ENCODE results near the gene PRELP. TPM values are rescaled to one million over a fixed set of nuclear protein-coding genes. Genes with fewer than 3 reads are reported as not detected.

The PRELP gene
- total and polyA plus RNA-seq, 11 donors = 3.6 to 61.9 (median 13.6) TPM

- Histone ChIP-seq H3K9me3 (no peaks in the 10 kb centered on the region), H3K4me3 (peak overlapping the region in 9 of 12 donors; percentile 36 to 72 (median 51)), H3K4me1 (peaks cover 0 to 35% (median 15%) of the 10 kb centered on the region in 12 donors), H3K27ac (peak overlapping the region in 11 of 12 donors; percentile 5 to 89 (median 74)), H3K27me3 (no peaks in the 10 kb centered on the region), H3K36me3 (peaks cover 0 to 1% (median 0%) of the 10 kb centered on the region in 9 donors)
- intact Hi-C loops (cut with DNase I) = loop anchor here in 1 of 10 donors (10.0 kb wide), 1 partner anchor 113 kb away; no protein-coding TSS in a partner anchor
- ATAC-seq = no peak
- WGBS, 4 donors = 62 to 88% (median 84%) methylated on average over 3 of the region's 3 CpGs
- TF ChIP-seq CTCF (IDR thresholded peaks at IDR 0.05) = no peak
- TF ChIP-seq POLR2A (IDR thresholded peaks at IDR 0.05) = no peak
- no peak for DNase-seq
Observed at GRCh38 chr1:203478231-203478630, 2.6 kb downstream of the PRELP start.

DNA sequence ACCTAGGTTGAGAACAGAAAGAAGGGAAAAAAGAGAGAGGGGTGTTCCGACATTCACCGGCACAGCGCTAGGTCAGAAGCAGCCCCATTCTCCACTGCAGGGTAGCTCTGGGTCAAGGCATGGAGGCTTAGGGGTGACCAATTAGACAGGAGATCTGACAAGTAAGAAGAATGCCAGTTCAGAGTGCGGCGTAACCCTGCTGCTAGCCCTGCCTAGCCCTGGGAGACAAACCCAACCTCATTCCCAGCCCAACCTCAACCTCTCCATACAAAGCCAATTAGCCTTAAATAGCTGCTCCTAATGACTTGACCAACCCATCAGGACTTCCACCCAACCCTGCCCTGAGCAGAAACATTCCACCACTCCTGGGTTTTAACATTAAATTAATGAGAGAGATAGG lies 3.4 kb downstream of the PRELP start:
- peaks cover 0 to 37% (median 15%) of the 10 kb centered on the region in 12 donors for H3K4me1 ChIP-seq
- ATAC-seq = no peak
- peak overlapping the region in 9 of 12 donors; percentile 22 to 89 (median 74) for H3K27ac ChIP-seq
- TF ChIP-seq POLR2A (IDR thresholded peaks at IDR 0.05) (no peak), CTCF (IDR thresholded peaks at IDR 0.05) (no peak)
- no peaks in the 10 kb centered on the region for H3K9me3 ChIP-seq
- H3K27me3 ChIP-seq = no peaks in the 10 kb centered on the region
- WGBS, 4 donors = 81 to 91% (median 82%) methylated on average over 5 of the region's 5 CpGs
- H3K36me3 ChIP-seq = peaks cover 0 to 9% (median 5%) of the 10 kb centered on the region in 9 donors
- peak overlapping the region in 9 of 12 donors; percentile 36 to 72 (median 51) for H3K4me3 ChIP-seq
- no peak for DNase-seq
- intact Hi-C loops (cut with DNase I) = loop anchor here in 1 of 10 donors (10.0 kb wide), 1 partner anchor 114 kb away; no protein-coding TSS in a partner anchor

- intact Hi-C loops (cut with DNase I) = loop anchor here in 1 of 10 donors (10.0 kb wide), 1 partner anchor 115 kb away; no protein-coding TSS in a partner anchor
- WGBS, 4 donors = 79 to 90% (median 83%) methylated on average over 2 of the region's 2 CpGs
Observed at GRCh38 chr1:203479646-203480045, 4.0 kb downstream of the PRELP start.

More at GRCh38 chr1:203479646-203480045, 4.0 kb downstream of the PRELP start:
- peak overlapping the region in 9 of 12 donors; percentile 14 to 72 (median 50) for H3K4me3 ChIP-seq
- no peak for ATAC-seq
- no peak for DNase-seq
- H3K36me3 ChIP-seq = peaks cover 0 to 15% (median 5%) of the 10 kb centered on the region in 9 donors
- no peaks in the 10 kb centered on the region for H3K27me3 ChIP-seq
- no peaks in the 10 kb centered on the region for H3K9me3 ChIP-seq
- TF ChIP-seq POLR2A (IDR thresholded peaks at IDR 0.05) = no peak
- no peak for TF ChIP-seq CTCF (IDR thresholded peaks at IDR 0.05)
- peak overlapping the region in 8 of 12 donors; percentile 31 to 88 (median 72) for H3K27ac ChIP-seq
- peaks cover 0 to 39% (median 15%) of the 10 kb centered on the region in 12 donors for H3K4me1 ChIP-seq
